ENCODE data around the gene UCP3.

UCP3 gene

DNA sequence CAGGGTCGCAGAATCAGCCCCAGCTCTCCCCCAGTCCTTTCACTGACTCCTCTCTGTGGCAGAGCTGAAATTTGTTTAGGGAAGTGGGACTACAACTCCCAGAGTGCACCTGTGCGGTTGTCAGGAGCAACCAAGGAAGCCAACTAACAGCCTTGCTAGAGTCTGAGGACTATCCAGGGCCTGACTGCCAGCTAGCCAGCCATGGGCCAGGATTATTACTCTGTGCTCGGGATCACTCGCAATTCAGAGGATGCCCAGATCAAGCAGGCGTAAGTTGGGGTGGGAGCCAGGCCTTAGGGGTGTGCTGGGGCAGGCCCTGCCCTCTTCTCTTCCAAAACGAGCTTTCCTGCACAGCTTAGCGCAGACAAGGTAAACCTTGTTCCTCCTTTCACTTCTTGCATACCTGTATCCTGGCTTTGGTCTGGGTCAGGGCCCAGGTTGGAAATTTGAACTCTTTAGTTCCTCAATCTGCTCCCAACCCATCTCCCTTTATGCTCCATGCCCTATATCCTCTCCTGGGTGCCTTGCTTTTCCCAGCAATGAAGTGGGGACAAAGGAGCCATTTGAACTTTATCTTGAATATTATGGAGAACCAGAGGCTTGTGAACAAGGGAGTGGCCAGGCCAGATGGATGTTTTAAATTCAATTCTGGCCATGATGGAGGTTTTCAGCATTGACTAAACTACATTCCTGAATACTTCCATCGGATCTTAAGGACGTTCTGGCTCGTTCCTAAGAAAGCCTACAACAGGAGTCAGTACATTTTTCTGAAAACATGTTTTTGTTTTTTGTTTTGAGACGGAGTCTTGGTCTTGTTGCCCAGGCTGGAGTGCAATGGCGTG is 57.8 kb downstream of the UCP3 start, which contains the start of gene DNAJB13:
TSS of gene DNAJB13 (plus strand) at position 158 of the 842 bp plus-strand sequence. CDS start at position 202, 44 bp downstream.
- peak; percentile 42 for DNase-seq
